T-helper 2 cell treated with Interferon-gamma antibody and Interleukin-4, amounts not matched to agents 5 μg/mL and 100 μg/mL, for 36 hours (primary cell): Measurements from ENCODE around the gene SMARCA4.
"Not testable (repeated sequence)": the region's sequence is repeated elsewhere in the genome, so short reads cannot be mapped to it uniquely, and the experiment has no call there.

Source experiments
- DNase-seq: peaks from one replicate; pipeline ENCODE4 v3.0.0; 2021; ENCODE audit warnings: low spot score
- H3K27ac Mint-ChIP-seq: one replicate; pipeline ENCODE4 v1.8.0; 2021; ENCODE audit warnings: mild to moderate bottlenecking, mixed read lengths
- H3K27me3 Mint-ChIP-seq: one replicate; pipeline ENCODE4 v1.8.0; 2021; ENCODE audit warnings: low read depth, mixed read lengths
- H3K36me3 Mint-ChIP-seq: one replicate; pipeline ENCODE4 v1.8.0; 2021; ENCODE audit warnings: low read depth, mixed read lengths
- H3K4me1 Mint-ChIP-seq: one replicate; pipeline ENCODE4 v1.8.0; 2021; ENCODE audit warnings: low read depth, mixed read lengths
- H3K4me3 Mint-ChIP-seq: one replicate; pipeline ENCODE4 v1.8.0; 2022; ENCODE audit warnings: mild to moderate bottlenecking, moderate library complexity, mixed read lengths
- H3K9me3 Mint-ChIP-seq: one replicate; pipeline ENCODE4 v1.8.0; 2021; ENCODE audit warnings: mixed read lengths

The SMARCA4 gene

DNA sequence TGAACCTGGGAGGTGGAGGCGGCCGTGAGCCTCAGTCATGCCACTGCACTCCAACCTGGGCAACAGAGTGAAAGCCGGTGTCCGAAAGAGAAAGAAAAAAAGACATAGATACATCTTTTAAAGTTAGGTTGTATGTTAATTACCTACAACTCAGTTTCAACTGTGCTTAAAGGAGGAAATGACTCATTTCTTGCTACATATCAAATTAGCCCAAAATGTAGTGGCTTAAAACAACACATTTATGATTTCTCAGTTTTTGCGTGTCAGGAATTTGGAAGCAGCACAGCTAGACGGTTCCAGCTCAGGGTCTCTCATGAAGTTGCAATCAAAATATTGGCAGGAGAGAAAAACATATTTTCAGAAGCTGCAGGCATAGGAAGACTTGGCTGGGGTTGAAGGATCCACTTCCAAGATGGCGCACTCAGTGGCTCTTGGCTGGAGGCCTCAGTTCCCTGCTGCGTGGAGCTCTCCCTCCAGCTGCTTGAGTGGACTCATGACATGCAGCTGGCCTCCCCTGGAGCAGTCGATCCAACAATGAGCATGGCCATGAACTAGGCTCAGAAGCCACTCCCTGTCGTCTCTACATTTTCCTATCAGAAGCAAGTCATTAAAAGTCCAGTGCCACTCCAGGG is 135.5 kb downstream of the SMARCA4 start:
- Mint-ChIP-seq H3K4me3 (peak overlapping the region; percentile 81), H3K4me1 (peaks cover 53% of the 10 kb centered on the region), H3K36me3 (peaks cover 74% of the 10 kb centered on the region), H3K27me3 (no peaks in the 10 kb centered on the region), H3K9me3 (peaks cover 4% of the 10 kb centered on the region), H3K27ac (peak overlapping the region; percentile 93)
- DNase-seq = peak; percentile 44

DNA sequence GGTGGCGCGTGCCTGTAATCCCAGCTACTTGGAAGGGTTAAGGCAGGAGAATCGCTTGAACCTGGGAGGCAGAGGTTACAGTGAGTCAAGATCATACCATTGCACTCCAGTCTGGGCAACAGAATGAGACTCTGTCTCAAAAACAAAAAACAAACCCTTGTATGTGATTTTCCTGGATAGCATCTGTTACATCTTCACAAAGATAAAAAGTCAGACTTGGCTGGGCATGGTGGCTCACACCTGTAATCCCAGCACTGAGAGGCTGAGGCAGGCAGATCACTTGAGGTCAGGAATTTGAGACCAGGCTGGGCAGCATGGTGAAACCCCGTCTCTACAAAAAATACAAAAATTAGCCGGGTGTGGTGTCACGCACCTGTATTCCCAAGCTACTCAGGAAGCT is 136.5 kb downstream of the SMARCA4 start:
- peaks cover 51% of the 10 kb centered on the region for H3K4me1 Mint-ChIP-seq
- H3K9me3 Mint-ChIP-seq, H3K27me3 Mint-ChIP-seq, DNase-seq: not testable (repeated sequence)
- H3K36me3 Mint-ChIP-seq = peaks cover 69% of the 10 kb centered on the region
- peak overlapping the region; percentile 93 for H3K27ac Mint-ChIP-seq
- peak overlapping the region; percentile 15 for H3K4me3 Mint-ChIP-seq

GRCh38 chr19:11098327-11098726 is 137.5 kb downstream of the SMARCA4 start:
- H3K4me3 Mint-ChIP-seq = no peak overlapping the region
- peaks cover 45% of the 10 kb centered on the region for H3K4me1 Mint-ChIP-seq
- no peaks in the 10 kb centered on the region for H3K27me3 Mint-ChIP-seq
- DNase-seq = no peak
- H3K9me3 Mint-ChIP-seq = peaks cover 4% of the 10 kb centered on the region
- peaks cover 69% of the 10 kb centered on the region for H3K36me3 Mint-ChIP-seq
- no peak overlapping the region for H3K27ac Mint-ChIP-seq

GRCh38 chr19:11098861-11099260 is 138.0 kb downstream of the SMARCA4 start:
- H3K4me1 Mint-ChIP-seq = peaks cover 40% of the 10 kb centered on the region
- DNase-seq = no peak
- H3K9me3 Mint-ChIP-seq = peaks cover 4% of the 10 kb centered on the region
- H3K27me3 Mint-ChIP-seq = no peaks in the 10 kb centered on the region
- H3K27ac Mint-ChIP-seq = peak overlapping the region; percentile 75
- peak overlapping the region; percentile 21 for H3K4me3 Mint-ChIP-seq
- peaks cover 71% of the 10 kb centered on the region for H3K36me3 Mint-ChIP-seq

DNA sequence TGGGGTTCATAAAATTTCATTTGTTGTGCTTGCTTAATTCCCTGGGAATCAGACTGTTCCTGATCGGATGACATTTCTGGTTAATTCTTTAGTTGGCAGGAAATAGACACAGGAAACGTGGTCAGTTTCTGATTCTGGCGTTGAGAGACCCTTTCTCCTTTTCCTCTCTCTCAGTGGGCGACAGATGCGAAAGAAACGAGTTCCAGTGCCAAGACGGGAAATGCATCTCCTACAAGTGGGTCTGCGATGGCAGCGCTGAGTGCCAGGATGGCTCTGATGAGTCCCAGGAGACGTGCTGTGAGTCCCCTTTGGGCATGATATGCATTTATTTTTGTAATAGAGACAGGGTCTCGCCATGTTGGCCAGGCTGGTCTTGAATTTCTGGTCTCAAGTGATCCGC is 139.2 kb downstream of the SMARCA4 start:
- no peak for DNase-seq
- H3K27me3 Mint-ChIP-seq = no peaks in the 10 kb centered on the region
- H3K36me3 Mint-ChIP-seq = peaks cover 68% of the 10 kb centered on the region
- H3K9me3 Mint-ChIP-seq = peaks cover 4% of the 10 kb centered on the region
- H3K27ac Mint-ChIP-seq = peak overlapping the region; percentile 81
- H3K4me1 Mint-ChIP-seq = peaks cover 32% of the 10 kb centered on the region
- no peak overlapping the region for H3K4me3 Mint-ChIP-seq

- H3K4me1 Mint-ChIP-seq = peaks cover 24% of the 10 kb centered on the region
- no peak overlapping the region for H3K4me3 Mint-ChIP-seq
- H3K27me3 Mint-ChIP-seq = no peaks in the 10 kb centered on the region
- H3K9me3 Mint-ChIP-seq = peaks cover 4% of the 10 kb centered on the region
- H3K36me3 Mint-ChIP-seq = peaks cover 66% of the 10 kb centered on the region
- DNase-seq = no peak
- no peak overlapping the region for H3K27ac Mint-ChIP-seq
These were observed 140.2 kb downstream of the SMARCA4 start for GRCh38 chr19:11101057-11101456.

DNA sequence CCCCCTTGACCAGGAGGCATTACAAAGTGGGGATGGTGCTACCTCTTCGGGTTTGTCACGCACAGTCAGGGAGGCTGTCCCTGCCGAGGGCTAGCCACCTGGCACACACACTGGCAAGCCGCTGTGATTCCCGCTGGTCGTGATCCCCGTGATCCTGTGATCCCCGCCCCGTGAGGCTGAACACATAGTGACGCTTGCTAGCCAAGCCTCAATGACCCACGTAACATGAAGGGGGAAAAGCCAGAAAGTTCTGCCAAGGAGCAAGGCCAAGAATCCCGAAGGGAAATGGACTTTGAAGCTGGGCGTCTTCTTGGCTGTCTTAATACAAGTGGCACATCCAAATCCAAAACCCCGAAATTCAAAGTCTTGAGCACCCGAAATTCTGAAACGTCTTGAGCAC is 142.1 kb downstream of the SMARCA4 start:
- Mint-ChIP-seq H3K27ac (no peak overlapping the region), H3K27me3 (no peaks in the 10 kb centered on the region), H3K9me3 (peaks cover 4% of the 10 kb centered on the region), H3K4me3 (no peak overlapping the region), H3K36me3 (peaks cover 58% of the 10 kb centered on the region), H3K4me1 (peaks cover 13% of the 10 kb centered on the region)
- DNase-seq = no peak

DNA sequence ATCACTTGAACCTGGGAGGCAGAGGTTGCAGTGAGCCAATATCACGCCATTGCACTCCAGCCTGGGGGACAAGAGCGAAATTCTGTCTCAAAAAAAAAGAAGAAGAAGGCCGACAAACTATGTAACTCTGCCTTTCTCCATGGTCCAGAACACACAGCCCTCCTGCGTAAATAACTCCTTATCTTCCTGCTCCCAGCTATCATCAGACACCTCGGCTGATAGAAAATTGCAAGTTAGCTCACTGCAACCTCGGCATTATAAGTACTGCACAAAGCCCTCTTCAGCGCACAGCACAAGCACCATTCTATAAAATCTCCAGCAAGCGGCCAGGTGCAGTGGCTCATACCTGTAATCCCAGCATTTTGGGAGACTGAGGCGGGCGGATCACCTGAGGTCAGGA is 142.8 kb downstream of the SMARCA4 start:
- not testable (repeated sequence) for DNase-seq, H3K9me3 Mint-ChIP-seq, H3K27ac Mint-ChIP-seq, H3K27me3 Mint-ChIP-seq, H3K4me3 Mint-ChIP-seq
- H3K4me1 Mint-ChIP-seq = peaks cover 13% of the 10 kb centered on the region
- peaks cover 62% of the 10 kb centered on the region for H3K36me3 Mint-ChIP-seq

- Mint-ChIP-seq H3K4me1 (peaks cover 3% of the 10 kb centered on the region), H3K27ac (no peak overlapping the region), H3K9me3 (no peaks in the 10 kb centered on the region), H3K36me3 (peaks cover 56% of the 10 kb centered on the region), H3K27me3 (no peaks in the 10 kb centered on the region), H3K4me3 (no peak overlapping the region)
- DNase-seq = no peak
These were observed 144.3 kb downstream of the SMARCA4 start for GRCh38 chr19:11105014-11105636.

- Mint-ChIP-seq H3K27me3 (no peaks in the 10 kb centered on the region), H3K9me3 (no peaks in the 10 kb centered on the region), H3K36me3 (peaks cover 56% of the 10 kb centered on the region), H3K4me1 (no peaks in the 10 kb centered on the region), H3K27ac (no peak overlapping the region), H3K4me3 (no peak overlapping the region)
- no peak for DNase-seq
These were observed 145.6 kb downstream of the SMARCA4 start for GRCh38 chr19:11106477-11106876.

DNA sequence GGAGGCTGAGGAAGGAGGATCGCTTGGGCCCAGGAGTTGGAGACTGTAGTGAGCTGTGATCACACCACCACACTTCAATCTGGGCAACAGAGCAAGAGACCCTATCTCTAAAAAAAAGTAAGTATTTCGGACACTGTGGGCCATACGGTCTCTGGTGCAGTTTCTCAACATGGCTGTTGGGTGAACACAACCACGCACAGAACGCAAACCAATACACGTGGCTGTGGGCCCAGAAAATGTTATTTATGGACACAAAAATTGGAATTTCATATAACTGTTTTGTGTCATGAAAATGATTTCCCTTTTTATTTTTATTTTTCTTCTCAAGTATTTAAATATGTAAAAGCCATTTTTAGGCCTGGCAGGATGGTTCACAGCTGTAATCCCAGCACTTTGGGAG is 147.9 kb downstream of the SMARCA4 start:
- Mint-ChIP-seq H3K27me3 (no peaks in the 10 kb centered on the region), H3K27ac (no peak overlapping the region), H3K9me3 (no peaks in the 10 kb centered on the region), H3K36me3 (peaks cover 50% of the 10 kb centered on the region), H3K4me3 (no peak overlapping the region), H3K4me1 (no peaks in the 10 kb centered on the region)
- no peak for DNase-seq

- Mint-ChIP-seq H3K36me3 (peaks cover 57% of the 10 kb centered on the region), H3K4me3 (no peak overlapping the region), H3K27ac (no peak overlapping the region), H3K27me3 (no peaks in the 10 kb centered on the region), H3K9me3 (no peaks in the 10 kb centered on the region), H3K4me1 (no peaks in the 10 kb centered on the region)
- DNase-seq = no peak
These were observed 150.4 kb downstream of the SMARCA4 start for GRCh38 chr19:11111117-11111770.

DNA sequence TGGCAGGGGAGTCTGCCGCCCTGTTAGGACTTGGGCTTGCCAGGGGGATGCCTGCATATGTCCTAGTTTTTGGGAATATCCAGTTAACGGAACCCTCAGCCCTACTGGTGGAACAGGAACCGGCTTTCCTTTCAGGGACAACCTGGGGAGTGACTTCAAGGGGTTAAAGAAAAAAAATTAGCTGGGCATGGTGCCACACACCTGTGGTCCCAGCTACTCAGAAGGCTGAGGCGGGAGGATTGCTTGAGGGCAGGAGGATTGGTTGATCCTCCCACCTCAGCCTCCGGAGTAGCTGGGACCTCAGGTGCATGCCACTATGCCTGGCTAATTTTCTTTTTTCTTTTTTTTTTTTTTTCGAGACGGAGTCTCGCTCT is 150.9 kb downstream of the SMARCA4 start:
- Mint-ChIP-seq H3K4me3 (no peak overlapping the region), H3K27ac (no peak overlapping the region), H3K4me1 (no peaks in the 10 kb centered on the region), H3K9me3 (no peaks in the 10 kb centered on the region), H3K27me3 (no peaks in the 10 kb centered on the region), H3K36me3 (peaks cover 58% of the 10 kb centered on the region)
- DNase-seq = no peak
